Thoracic aorta endothelial cell (primary cell): ENCODE results near the gene PER1. TPM values are rescaled to one million over a fixed set of nuclear protein-coding genes. Genes with fewer than 3 reads are reported as not detected.

Experiments
- total RNA-seq: library from RNA; depleted of rRNA; stranded (reverse); fragments of >200 nt; gene quantifications from 2 replicates; pipeline ENCODE4 v1.2.3, GENCODE V29; 2012

PER1 gene
- 10.5 and 11.0 TPM in 2 replicates for total RNA-seq

DNA sequence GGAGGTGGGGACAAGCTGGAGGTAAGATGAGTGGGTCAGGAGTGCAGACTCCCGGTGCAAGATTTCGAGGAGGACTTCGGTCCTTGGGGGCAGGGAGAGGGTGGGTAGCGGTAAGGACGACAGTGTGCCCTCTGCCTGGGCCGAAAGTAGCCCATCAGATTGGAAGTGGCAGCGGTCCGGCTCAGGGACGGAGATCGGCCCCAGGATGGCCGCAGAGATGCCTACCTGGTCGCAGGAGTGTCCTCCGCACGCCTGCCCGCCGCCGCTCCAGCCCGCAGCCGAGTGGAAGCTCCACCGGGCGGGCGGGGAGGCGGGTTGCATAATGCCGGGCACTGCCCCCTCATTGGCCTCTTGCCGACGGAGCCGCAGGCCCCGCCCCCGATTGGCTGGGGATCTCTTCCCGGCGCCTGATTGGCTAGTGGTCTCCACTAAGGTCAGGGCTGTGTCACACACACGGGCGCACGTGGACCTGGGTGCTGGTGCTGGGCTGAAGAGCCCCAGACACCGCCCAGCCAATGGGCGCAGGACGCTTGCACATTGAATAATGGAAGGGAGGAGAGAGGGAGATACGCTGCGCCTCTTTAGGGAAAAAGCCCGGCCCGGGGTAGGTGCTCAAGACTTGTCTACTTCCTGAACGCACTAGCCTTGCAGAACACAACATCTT is at the start of gene PER1:
PER1 (minus strand) TSS at position 293 of the 664 bp plus-strand sequence. CDS start 1,698 bp downstream, outside the sequence.

GRCh38 chr17:8189711-8190477 is 37.7 kb upstream of the PER1 start, which contains the start of gene BORCS6:
Gene BORCS6, minus strand, starts transcription at chr17:8190180. Its CDS starts 40 bp downstream, at chr17:8190140.

DNA sequence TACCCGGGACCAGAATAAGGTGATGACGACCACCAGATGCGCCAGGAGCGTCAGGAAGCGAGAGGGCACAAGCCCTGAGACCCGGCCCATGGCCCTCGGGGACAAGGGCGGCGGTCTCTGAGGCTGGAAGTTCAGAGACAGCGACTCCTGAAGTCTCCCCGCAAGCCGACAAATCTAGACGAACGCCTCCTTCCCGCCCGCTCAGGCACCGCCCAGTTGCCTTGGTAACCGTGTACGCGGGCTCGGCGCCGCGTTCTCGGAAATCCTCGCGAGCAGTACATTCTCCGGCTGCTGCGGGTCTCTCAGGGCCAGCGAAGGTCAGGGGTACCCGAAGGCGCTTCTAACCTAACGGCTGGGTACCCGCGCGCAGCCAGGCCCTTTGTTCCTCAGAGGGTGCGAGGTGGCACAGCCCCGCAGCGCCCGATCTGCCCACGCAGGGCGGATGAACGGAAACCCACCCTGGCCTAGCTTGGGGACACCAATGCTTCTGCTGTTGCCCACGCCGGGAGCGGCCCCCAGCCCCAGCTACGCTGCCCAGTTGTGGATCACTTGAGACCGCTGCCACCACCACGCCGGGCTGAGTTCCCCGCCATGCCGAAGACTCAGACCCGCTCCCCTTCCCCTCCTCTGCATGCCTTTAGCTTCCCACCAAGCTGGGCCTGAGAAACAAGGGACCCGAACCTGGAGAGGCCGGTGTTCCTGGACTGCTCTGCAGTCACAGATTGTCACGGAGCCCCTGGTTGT is 24.2 kb upstream of the PER1 start, which contains the start of gene TMEM107:
TMEM107 (minus strand) TSS at position 184 of the 744 bp plus-strand sequence; CDS start at position 90, 94 bp downstream.

DNA sequence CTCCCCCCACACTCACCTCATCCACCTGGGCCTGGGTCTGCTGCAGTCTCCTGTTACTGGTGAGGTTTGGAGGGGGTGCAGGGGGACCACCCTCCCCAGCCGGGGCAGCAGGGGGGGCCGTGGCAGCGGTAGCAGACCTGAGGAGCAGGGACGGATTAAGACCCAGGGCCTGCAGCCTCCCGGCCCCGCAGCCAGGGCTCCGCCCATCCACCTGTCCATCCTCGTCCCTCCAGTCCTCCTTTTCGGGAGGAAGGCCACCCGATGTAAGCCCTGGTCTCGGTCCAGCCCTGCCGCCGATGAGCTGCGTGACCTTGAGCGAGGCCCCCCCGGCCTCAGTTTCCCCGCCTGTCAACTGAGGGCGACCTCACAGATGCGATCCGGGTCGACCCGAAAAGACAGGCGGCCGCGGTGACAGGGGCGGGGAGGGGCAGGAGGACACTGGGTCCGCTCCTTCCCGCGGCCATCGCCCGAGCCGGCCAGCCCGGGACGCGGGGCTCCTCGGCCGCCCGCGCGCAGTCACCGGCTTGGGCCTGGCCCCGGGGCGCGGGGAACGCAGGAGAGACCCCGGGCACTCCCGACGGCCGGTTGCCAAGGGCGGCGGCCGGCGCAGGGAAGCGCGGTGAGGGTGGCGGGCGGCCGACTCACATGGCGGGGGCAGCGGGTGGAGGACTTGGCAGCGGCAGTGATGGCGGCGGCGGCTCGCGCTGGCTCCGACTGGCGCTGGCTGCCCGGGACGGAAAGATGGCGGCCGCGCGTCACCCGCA is 10.2 kb upstream of the PER1 start, which contains the start of gene VAMP2:
VAMP2 (minus strand) TSS at position 716 of the 764 bp plus-strand sequence; CDS start at position 647, 69 bp downstream.

GRCh38 chr17:8123695-8124349 is 28.4 kb downstream of the PER1 start, which contains the start of gene HES7:
Gene HES7, minus strand, starts transcription at chr17:8124106. Its CDS starts 22 bp downstream, at chr17:8124084.

DNA sequence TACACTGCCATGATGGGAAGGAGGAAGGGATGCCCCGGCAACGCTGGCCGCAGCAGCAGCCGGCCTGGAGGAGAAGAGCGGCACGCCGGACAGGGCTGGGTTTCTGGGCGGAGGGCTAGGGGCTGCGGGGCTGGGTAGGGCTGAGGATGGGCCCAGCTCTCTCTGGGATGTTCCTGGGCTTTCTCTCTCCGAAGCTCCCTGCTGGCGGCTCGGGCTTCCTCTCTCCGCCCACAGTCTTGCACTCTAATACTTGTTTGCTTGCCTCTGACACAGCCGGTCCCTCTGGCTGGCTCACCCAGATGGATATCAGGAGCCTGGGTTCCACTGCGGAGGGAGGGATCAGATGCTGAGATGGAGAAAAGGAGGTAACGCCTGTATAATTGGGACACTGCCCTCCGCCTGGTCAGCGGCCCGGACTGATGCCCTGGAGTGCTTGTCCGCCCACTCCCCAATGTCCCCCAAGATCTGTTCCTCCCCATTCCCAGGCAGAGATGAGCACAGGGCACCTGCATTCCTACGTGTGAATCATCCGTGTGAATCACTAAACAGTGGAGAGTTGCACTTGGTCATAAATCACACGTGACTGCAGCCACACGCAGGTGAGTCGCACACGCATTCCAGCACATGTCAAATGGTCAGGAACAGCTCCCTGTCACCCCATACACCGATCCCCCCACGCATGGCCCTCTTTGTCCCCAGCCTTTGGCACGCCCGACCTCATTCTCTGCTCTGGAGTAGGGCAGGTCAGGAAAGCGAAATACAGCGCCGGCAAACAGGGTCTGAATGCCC is 34.0 kb downstream of the PER1 start, which contains the start of gene ALOXE3:
ALOXE3 (minus strand) TSS at position 535 of the 789 bp plus-strand sequence; CDS start at position 11, 524 bp downstream.

Other genes with a start within 250 kb of the PER1 start
- 0.80 and 2.2 TPM in 2 replicates for gene RNF227, start 236.1 kb downstream of the PER1 start, total RNA-seq
- gene KCNAB3, start 222.5 kb downstream of the PER1 start, total RNA-seq: 0.72 and 1.2 TPM in 2 replicates
- 45.9 and 46.4 TPM in 2 replicates for gene TRAPPC1, start 220.5 kb downstream of the PER1 start, total RNA-seq
- gene CNTROB, start 220.2 kb downstream of the PER1 start, total RNA-seq: 21.4 and 28.9 TPM in 2 replicates
- gene GUCY2D, start 149.8 kb downstream of the PER1 start, total RNA-seq: not detected in 2 replicates
- not detected in 2 replicates for gene ALOX15B, start 113.3 kb downstream of the PER1 start, total RNA-seq
- not detected in 2 replicates for gene ALOX12B, start 64.7 kb downstream of the PER1 start, total RNA-seq
- not detected in 2 replicates for gene ALOXE3, start 33.9 kb downstream of the PER1 start, total RNA-seq
- gene HES7, start 28.3 kb downstream of the PER1 start, total RNA-seq: 0.53 and 1.0 TPM in 2 replicates
- 5.1 and 6.6 TPM in 2 replicates for gene VAMP2, start 10.5 kb upstream of the PER1 start, total RNA-seq
- 23.1 and 26.4 TPM in 2 replicates for gene TMEM107, start 24.0 kb upstream of the PER1 start, total RNA-seq
- 6.1 and 7.7 TPM in 2 replicates for gene BORCS6, start 37.8 kb upstream of the PER1 start, total RNA-seq
- 45.9 and 66.0 TPM in 2 replicates for gene AURKB, start 58.2 kb upstream of the PER1 start, total RNA-seq
- 16.9 and 17.8 TPM in 2 replicates for gene CTC1, start 95.7 kb upstream of the PER1 start, total RNA-seq
- gene PFAS, start 96.9 kb upstream of the PER1 start, total RNA-seq: 61.8 and 80.9 TPM in 2 replicates
- 11.8 and 17.2 TPM in 2 replicates for gene RANGRF, start 136.3 kb upstream of the PER1 start, total RNA-seq
- gene SLC25A35, start 143.0 kb upstream of the PER1 start, total RNA-seq: 0.80 and 1.5 TPM in 2 replicates
- gene ARHGEF15, start 157.8 kb upstream of the PER1 start, total RNA-seq: 36.8 and 43.4 TPM in 2 replicates
- not detected in 2 replicates for gene ODF4, start 187.4 kb upstream of the PER1 start, total RNA-seq
- gene RPL26, start 230.8 kb upstream of the PER1 start, total RNA-seq: 3,949 and 3,967 TPM in 2 replicates
- gene RNF222, start 245.4 kb upstream of the PER1 start, total RNA-seq: not detected in 2 replicates